ENCODE results near the gene DCAF7. TPM values are rescaled to one million over a fixed set of nuclear protein-coding genes. Genes with fewer than 3 reads are reported as not detected.

DCAF7 gene
- total and polyA plus RNA-seq, 4 donors: 13.2 to 24.0 (median 15.0) TPM

DNA sequence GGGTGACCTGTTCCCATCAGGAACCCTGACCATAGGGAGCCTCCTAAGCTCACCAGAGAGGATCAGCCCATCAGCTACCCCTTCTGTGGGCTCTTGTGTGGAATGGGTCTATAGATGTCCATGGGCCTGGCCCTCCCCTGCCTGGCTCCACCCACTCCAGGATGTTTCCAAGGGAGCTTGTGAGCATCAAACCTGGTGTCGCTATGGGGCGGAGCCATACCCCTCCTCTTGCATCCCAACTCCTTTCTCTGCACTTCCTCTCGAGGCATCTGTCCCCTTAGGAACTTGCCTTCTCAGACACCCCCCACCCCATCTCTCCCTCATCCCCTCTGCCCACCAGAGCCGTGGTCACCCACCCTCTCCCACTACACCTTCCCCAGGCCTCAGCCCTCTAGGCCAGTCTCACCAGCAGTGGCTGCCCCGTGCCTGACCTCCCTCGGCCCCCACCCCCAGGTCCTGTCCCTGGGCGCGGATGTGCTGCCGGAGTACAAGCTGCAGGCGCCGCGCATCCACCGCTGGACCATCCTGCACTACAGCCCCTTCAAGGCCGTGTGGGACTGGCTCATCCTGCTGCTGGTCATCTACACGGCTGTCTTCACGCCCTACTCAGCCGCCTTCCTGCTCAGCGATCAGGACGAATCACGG, 16.7 kb upstream of the DCAF7 start:
- no peak overlapping the region for H3K9ac ChIP-seq (ENCODE audit: low read depth in 1 of 2, low read length in 2 of 2)
- no peaks in the 10 kb centered on the region for H3K9me3 ChIP-seq (ENCODE audit: control insufficient read depth in 4 of 4, low read length in 3 of 4)
- 88% methylated on average over 20 of the region's 20 CpGs for WGBS
- DNase-seq (ENCODE audit: low spot score): no peak
- H3K27me3 ChIP-seq (ENCODE audit: control insufficient read depth in 4 of 4, insufficient read depth in 4 of 4, low read length in 3 of 4): peaks cover 0 to 2% (median under 1%) of the 10 kb centered on the region in 4 donors
- H3K27ac ChIP-seq (ENCODE audit: low read depth in 1 of 2, low read length in 2 of 2): no peak overlapping the region
- no peaks in the 10 kb centered on the region for H3K36me3 ChIP-seq (ENCODE audit: control insufficient read depth in 4 of 4, insufficient read depth in 3 of 4, low read depth in 1 of 4, low read length in 3 of 4)
- H3K4me3 ChIP-seq (ENCODE audit: low read depth in 1 of 3, low read length in 3 of 3): no peak overlapping the region
- no peaks in the 10 kb centered on the region for H3K4me1 ChIP-seq (ENCODE audit: control insufficient read depth in 4 of 4, insufficient read depth in 4 of 4, low read length in 3 of 4)
- TF ChIP-seq FOXA2 (IDR thresholded peaks at IDR 0.05) (no peak), MAX (IDR thresholded peaks at IDR 0.05) (no peak), SP1 (IDR thresholded peaks at IDR 0.05) (no peak), JUND (IDR thresholded peaks at IDR 0.05) (no peak), FOXA1 (IDR thresholded peaks at IDR 0.05) (no peak), GABPA (IDR thresholded peaks at IDR 0.05 in 1 of 2, conservative IDR thresholded peaks at IDR 0.05 in 1 of 2) (no peak), TAF1 (conservative IDR thresholded peaks at IDR 0.05) (no peak), ZBTB33 (IDR thresholded peaks at IDR 0.05) (no peak), EGR1 (IDR thresholded peaks at IDR 0.05; ENCODE audit: low read depth in 2 of 2) (no peak), HNF4G (IDR thresholded peaks at IDR 0.05) (no peak), RXRA (IDR thresholded peaks at IDR 0.05) (no peak), ATF3 (IDR thresholded peaks at IDR 0.05) (no peak), RAD21 (IDR thresholded peaks at IDR 0.05) (no peak)
- TF ChIP-seq, protein P1, sequence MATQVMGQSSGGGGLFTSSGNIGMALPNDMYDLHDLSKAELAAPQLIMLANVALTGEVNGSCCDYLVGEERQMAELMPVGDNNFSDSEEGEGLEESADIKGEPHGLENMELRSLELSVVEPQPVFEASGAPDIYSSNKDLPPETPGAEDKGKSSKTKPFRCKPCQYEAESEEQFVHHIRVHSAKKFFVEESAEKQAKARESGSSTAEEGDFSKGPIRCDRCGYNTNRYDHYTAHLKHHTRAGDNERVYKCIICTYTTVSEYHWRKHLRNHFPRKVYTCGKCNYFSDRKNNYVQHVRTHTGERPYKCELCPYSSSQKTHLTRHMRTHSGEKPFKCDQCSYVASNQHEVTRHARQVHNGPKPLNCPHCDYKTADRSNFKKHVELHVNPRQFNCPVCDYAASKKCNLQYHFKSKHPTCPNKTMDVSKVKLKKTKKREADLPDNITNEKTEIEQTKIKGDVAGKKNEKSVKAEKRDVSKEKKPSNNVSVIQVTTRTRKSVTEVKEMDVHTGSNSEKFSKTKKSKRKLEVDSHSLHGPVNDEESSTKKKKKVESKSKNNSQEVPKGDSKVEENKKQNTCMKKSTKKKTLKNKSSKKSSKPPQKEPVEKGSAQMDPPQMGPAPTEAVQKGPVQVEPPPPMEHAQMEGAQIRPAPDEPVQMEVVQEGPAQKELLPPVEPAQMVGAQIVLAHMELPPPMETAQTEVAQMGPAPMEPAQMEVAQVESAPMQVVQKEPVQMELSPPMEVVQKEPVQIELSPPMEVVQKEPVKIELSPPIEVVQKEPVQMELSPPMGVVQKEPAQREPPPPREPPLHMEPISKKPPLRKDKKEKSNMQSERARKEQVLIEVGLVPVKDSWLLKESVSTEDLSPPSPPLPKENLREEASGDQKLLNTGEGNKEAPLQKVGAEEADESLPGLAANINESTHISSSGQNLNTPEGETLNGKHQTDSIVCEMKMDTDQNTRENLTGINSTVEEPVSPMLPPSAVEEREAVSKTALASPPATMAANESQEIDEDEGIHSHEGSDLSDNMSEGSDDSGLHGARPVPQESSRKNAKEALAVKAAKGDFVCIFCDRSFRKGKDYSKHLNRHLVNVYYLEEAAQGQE (IDR thresholded peaks at IDR 0.05): no peak

GRCh38 chr17:63534078-63534570, 16.2 kb upstream of the DCAF7 start:
- DNase-seq (ENCODE audit: low spot score): no peak
- Histone ChIP-seq H3K4me1 (ENCODE audit: control insufficient read depth in 4 of 4, insufficient read depth in 4 of 4, low read length in 3 of 4) (no peaks in the 10 kb centered on the region), H3K4me3 (ENCODE audit: low read depth in 1 of 3, low read length in 3 of 3) (no peak overlapping the region), H3K27ac (ENCODE audit: low read depth in 1 of 2, low read length in 2 of 2) (no peak overlapping the region), H3K9me3 (ENCODE audit: control insufficient read depth in 4 of 4, low read length in 3 of 4) (no peaks in the 10 kb centered on the region), H3K9ac (ENCODE audit: low read depth in 1 of 2, low read length in 2 of 2) (no peak overlapping the region), H3K27me3 (ENCODE audit: control insufficient read depth in 4 of 4, insufficient read depth in 4 of 4, low read length in 3 of 4) (peaks cover 0 to 8% (median 3%) of the 10 kb centered on the region in 4 donors), H3K36me3 (ENCODE audit: control insufficient read depth in 4 of 4, insufficient read depth in 3 of 4, low read depth in 1 of 4, low read length in 3 of 4) (no peaks in the 10 kb centered on the region)
- WGBS: 89% methylated on average over 17 of the region's 17 CpGs
- TF ChIP-seq EGR1 (IDR thresholded peaks at IDR 0.05; ENCODE audit: low read depth in 2 of 2): no peak
- TF ChIP-seq TAF1 (conservative IDR thresholded peaks at IDR 0.05): no peak
- no peak for TF ChIP-seq YY1 (IDR thresholded peaks at IDR 0.05)
- TF ChIP-seq, protein P1 (IDR thresholded peaks at IDR 0.05): no peak
